HL-60 (cell line): Measurements from ENCODE around the gene CCRL2.

Source experiments
- DNase-seq, 2 experiments: peaks; one replicate each; pipeline ENCODE4 v3.0.0-alpha.2; 2010 to 2020; ENCODE audit warnings: low read depth in 1 of 2, low spot score in 1 of 2
- H3K27ac ChIP-seq: fragments of 250-450 bp; sonication (Bioruptor Pico); replicated peaks from 2 replicates; pipeline ENCODE4 v1.5.1; 2020; ENCODE audit warnings: mild to moderate bottlenecking, moderate library complexity
- H3K27me3 ChIP-seq: fragments of 250-450 bp; sonication (Bioruptor Pico); 2 replicates; pipeline ENCODE4 v1.5.1; 2021; ENCODE audit warnings: mild to moderate bottlenecking, moderate library complexity; ENCODE audit not compliant: insufficient read depth, poor library complexity, severe bottlenecking
- H3K4me3 ChIP-seq: replicated peaks from 2 replicates; pipeline ENCODE4 v1.5.1; 2011; ENCODE audit warnings: mild to moderate bottlenecking, control low read depth, low read length; ENCODE audit not compliant: insufficient read depth
- CTCF ChIP-seq: IDR thresholded peaks from one replicate; pipeline ENCODE4 v1.5.1; 2011; ENCODE audit warnings: low read length, control low read depth, inconsistent platforms; ENCODE audit not compliant: insufficient read depth
- GABPA ChIP-seq: IDR thresholded peaks from 2 replicates; pipeline ENCODE4 v1.6.1; 2012; ENCODE audit warnings: low read depth
- POLR2AphosphoS5 ChIP-seq: IDR thresholded peaks from 2 replicates; pipeline ENCODE4 v1.6.1; 2012; ENCODE audit warnings: low read depth
- REST ChIP-seq: IDR thresholded peaks from 2 replicates; pipeline ENCODE4 v1.6.1; 2012; ENCODE audit warnings: low read depth; ENCODE audit not compliant: insufficient replicate concordance
- SPI1 ChIP-seq: IDR thresholded peaks from 2 replicates; pipeline ENCODE4 v1.6.1; 2012; ENCODE audit warnings: low read depth, mild to moderate bottlenecking, borderline replicate concordance

CCRL2 gene

GRCh38 chr3:46375814-46376213 lies 31.2 kb upstream of the CCRL2 start:
- no peaks in the 10 kb centered on the region for H3K27me3 ChIP-seq
- no peak for DNase-seq
- no peak overlapping the region for H3K27ac ChIP-seq
- TF ChIP-seq POLR2AphosphoS5: no peak
- no peak for TF ChIP-seq REST
- TF ChIP-seq CTCF: no peak
- no peak for TF ChIP-seq SPI1
- TF ChIP-seq GABPA: no peak
- no peak overlapping the region for H3K4me3 ChIP-seq

GRCh38 chr3:46378426-46378942 lies 28.6 kb upstream of the CCRL2 start:
- H3K4me3 ChIP-seq: no peak overlapping the region
- H3K27ac ChIP-seq: no peak overlapping the region
- DNase-seq: peak; percentile 45 to 77
- TF ChIP-seq POLR2AphosphoS5: no peak
- TF ChIP-seq GABPA: no peak
- no peak for TF ChIP-seq REST
- no peak for TF ChIP-seq SPI1
- peak; percentile 86 for TF ChIP-seq CTCF
- no peaks in the 10 kb centered on the region for H3K27me3 ChIP-seq

GRCh38 chr3:46380471-46381221 lies 26.4 kb upstream of the CCRL2 start:
- no peak for TF ChIP-seq POLR2AphosphoS5
- no peak for TF ChIP-seq REST
- no peak for TF ChIP-seq SPI1
- TF ChIP-seq GABPA: no peak
- no peak for TF ChIP-seq CTCF
- no peak for DNase-seq
- no peak overlapping the region for H3K27ac ChIP-seq

More at GRCh38 chr3:46380471-46381221, 26.4 kb upstream of the CCRL2 start:
- H3K27me3 ChIP-seq: no peaks in the 10 kb centered on the region
- no peak overlapping the region for H3K4me3 ChIP-seq
